MM.1S (cell line): ENCODE data around the gene PACC1.

ENCODE experiments used
- EZH2 ChIP-seq: fragments of 300-600 bp; sonication (generic); optimal IDR thresholded peaks from 2 replicates; pipeline ENCODE3; 2017; ENCODE audit warnings: low read depth, mild to moderate bottlenecking, antibody characterized with exemption, low read length, mixed read lengths
- TF ChIP-seq, protein P1 (sequence below): fragments of 300-600 bp; sonication (generic); IDR thresholded peaks from 2 replicates; pipeline ENCODE4 v1.5.1; 2016; ENCODE audit warnings: antibody characterized with exemption, low read length, mixed read lengths

DNA sequence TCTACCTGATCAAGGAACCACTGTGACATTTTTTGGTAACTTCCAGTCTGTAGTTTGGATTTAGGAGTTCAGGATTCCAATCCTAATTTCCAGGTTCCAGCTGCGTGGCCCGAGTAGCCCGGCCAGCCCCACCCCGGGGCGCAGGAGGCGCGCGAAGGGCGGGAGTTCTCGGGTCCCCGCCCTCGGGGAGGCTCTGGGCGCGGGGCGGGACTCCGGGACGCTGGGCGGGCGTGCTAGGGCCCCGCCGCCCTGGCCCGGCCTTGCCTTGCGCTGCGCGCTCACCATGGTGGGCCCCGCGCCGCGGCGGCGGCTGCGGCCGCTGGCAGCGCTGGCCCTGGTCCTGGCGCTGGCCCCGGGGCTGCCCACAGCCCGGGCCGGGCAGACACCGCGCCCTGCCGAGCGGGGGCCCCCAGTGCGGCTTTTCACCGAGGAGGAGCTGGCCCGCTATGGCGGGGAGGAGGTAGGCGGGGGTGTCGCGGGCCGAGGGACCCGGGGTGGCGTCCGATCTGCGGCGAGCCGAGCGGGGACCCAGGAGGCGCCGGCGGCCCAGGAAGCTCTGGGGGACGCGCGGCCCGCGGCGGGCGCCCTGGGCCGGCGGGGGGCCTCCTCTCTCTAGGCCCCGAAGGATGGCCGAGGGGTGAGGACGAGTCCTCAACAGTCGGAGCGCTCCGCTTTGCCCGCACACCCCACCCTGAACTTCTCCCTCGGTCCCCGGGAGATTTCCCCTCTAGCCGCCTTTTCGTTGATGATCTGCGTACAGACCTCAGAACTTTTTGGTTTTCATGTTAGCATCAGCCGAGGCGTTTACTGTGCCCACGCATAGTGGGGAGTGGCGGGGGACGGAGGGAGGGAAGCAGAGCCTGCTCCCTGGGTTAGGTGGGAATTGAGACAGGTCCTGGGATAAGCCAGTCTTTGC lies 18.2 kb upstream of the PACC1 start, which contains the start of gene NENF:
- TF ChIP-seq, protein P1, sequence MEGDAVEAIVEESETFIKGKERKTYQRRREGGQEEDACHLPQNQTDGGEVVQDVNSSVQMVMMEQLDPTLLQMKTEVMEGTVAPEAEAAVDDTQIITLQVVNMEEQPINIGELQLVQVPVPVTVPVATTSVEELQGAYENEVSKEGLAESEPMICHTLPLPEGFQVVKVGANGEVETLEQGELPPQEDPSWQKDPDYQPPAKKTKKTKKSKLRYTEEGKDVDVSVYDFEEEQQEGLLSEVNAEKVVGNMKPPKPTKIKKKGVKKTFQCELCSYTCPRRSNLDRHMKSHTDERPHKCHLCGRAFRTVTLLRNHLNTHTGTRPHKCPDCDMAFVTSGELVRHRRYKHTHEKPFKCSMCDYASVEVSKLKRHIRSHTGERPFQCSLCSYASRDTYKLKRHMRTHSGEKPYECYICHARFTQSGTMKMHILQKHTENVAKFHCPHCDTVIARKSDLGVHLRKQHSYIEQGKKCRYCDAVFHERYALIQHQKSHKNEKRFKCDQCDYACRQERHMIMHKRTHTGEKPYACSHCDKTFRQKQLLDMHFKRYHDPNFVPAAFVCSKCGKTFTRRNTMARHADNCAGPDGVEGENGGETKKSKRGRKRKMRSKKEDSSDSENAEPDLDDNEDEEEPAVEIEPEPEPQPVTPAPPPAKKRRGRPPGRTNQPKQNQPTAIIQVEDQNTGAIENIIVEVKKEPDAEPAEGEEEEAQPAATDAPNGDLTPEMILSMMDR = no peak
- no peak for TF ChIP-seq EZH2
